WERI-Rb-1 (cell line): ENCODE measurements around the gene CNTNAP2.

Experiments used
- DNase-seq: peaks from one replicate; pipeline ENCODE4 v3.0.0-alpha.2; 2020
- H3K27ac ChIP-seq: fragments of 250-450 bp; sonication (Bioruptor Pico); 2 replicates; pipeline ENCODE4 v1.5.1; 2020; ENCODE audit warnings: mild to moderate bottlenecking, moderate library complexity
- H3K27me3 ChIP-seq: fragments of 250-450 bp; sonication (Bioruptor Pico); 2 replicates; pipeline ENCODE4 v1.5.1; 2021; ENCODE audit warnings: mild to moderate bottlenecking, low read depth, moderate library complexity; ENCODE audit not compliant: insufficient read depth, severe bottlenecking
- H3K36me3 ChIP-seq: fragments of 250-450 bp; sonication (Bioruptor Pico); 2 replicates; pipeline ENCODE4 v1.5.1; 2020; ENCODE audit warnings: mild to moderate bottlenecking, moderate library complexity
- H3K4me3 ChIP-seq: 2 replicates; pipeline ENCODE4 v1.5.1; 2011; ENCODE audit warnings: low read depth, mild to moderate bottlenecking, control low read depth, low read length
- H3K9me3 ChIP-seq: fragments of 250-450 bp; sonication (Bioruptor Pico); 2 replicates; pipeline ENCODE4 v1.5.1; 2021; ENCODE audit warnings: mild to moderate bottlenecking, moderate library complexity; ENCODE audit not compliant: severe bottlenecking
- TF ChIP-seq, protein P1 (sequence below): IDR thresholded peaks from 2 replicates; pipeline ENCODE4 v1.5.1; 2011; ENCODE audit warnings: low read depth, mild to moderate bottlenecking, control low read depth, inconsistent platforms, low read length

CNTNAP2 gene

DNA sequence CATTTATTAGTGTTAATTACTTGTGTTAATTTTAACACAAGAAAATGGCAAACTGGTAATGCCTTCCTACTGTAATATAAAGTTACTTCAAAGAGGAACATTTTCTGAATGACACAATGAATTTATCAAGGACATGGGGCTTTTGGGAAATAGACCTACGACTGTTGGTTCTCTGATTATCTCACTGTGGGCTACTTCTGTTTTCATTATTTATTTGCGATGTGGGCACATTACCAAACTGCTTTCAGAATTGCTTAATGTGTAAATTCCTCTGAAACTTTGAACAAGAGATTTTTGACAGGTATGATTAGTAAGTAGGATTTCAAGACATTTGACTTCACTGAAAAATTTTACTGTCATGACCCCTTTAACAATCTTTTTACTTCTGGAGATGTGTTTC, 535.6 kb downstream of the CNTNAP2 start:
- TF ChIP-seq, protein P1, sequence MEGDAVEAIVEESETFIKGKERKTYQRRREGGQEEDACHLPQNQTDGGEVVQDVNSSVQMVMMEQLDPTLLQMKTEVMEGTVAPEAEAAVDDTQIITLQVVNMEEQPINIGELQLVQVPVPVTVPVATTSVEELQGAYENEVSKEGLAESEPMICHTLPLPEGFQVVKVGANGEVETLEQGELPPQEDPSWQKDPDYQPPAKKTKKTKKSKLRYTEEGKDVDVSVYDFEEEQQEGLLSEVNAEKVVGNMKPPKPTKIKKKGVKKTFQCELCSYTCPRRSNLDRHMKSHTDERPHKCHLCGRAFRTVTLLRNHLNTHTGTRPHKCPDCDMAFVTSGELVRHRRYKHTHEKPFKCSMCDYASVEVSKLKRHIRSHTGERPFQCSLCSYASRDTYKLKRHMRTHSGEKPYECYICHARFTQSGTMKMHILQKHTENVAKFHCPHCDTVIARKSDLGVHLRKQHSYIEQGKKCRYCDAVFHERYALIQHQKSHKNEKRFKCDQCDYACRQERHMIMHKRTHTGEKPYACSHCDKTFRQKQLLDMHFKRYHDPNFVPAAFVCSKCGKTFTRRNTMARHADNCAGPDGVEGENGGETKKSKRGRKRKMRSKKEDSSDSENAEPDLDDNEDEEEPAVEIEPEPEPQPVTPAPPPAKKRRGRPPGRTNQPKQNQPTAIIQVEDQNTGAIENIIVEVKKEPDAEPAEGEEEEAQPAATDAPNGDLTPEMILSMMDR = no peak
- H3K27me3 ChIP-seq = no peaks in the 10 kb centered on the region
- no peaks in the 10 kb centered on the region for H3K36me3 ChIP-seq
- no peaks in the 10 kb centered on the region for H3K9me3 ChIP-seq
- H3K4me3 ChIP-seq = no peak overlapping the region
- H3K27ac ChIP-seq = no peak overlapping the region
- no peak for DNase-seq

- TF ChIP-seq, protein P1 = no peak
- DNase-seq = peak; percentile 8
- H3K27me3 ChIP-seq = no peaks in the 10 kb centered on the region
- H3K27ac ChIP-seq = no peak overlapping the region
- H3K4me3 ChIP-seq = no peak overlapping the region
- H3K9me3 ChIP-seq = no peaks in the 10 kb centered on the region
- no peaks in the 10 kb centered on the region for H3K36me3 ChIP-seq
Observed at GRCh38 chr7:146654048-146654447, 537.4 kb downstream of the CNTNAP2 start.

DNA sequence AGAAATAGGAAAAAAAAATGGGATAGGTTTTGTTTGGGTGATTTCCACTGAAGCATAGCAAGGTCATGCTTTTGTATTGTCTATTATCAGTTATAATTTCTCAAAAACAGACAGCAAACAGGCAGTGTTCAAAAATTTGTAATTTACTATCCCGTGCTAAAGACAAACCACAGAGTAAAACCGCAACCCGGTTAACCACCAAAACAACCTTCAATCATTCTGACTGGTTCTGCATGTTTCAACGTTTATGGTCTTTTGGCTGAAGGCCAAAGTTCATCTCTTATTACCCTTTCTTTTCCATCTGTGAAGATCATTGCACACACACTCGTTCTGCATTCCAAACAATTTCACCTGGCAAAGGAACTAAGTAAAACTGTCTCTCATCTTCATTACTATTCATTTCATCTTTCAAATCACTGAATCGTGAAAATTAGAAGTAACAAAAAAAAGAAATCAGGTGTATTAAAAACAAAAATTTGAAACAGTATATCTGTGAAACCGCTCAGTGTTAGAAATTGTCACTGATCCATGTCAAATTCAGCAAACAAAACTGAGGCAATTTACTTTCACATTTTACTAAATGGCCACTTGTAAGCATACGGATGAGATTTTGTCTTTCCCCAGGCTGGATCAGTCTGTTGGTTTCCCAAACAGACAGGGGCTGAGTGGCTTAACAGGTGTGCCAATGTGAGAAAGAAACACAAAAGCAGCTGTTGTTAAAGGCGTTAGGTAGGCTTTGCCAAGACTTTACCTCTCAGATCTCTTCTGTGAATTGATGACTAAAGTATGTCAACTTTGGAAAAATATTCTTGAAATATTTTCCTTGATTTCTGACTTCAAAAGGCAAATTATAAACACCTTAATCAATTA, 539.6 kb downstream of the CNTNAP2 start:
- Histone ChIP-seq H3K27me3 (no peaks in the 10 kb centered on the region), H3K36me3 (no peaks in the 10 kb centered on the region), H3K4me3 (no peak overlapping the region), H3K9me3 (no peaks in the 10 kb centered on the region), H3K27ac (no peak overlapping the region)
- no peak for DNase-seq
- TF ChIP-seq, protein P1 = no peak

- H3K27me3 ChIP-seq = no peaks in the 10 kb centered on the region
- TF ChIP-seq, protein P1 = no peak
- H3K9me3 ChIP-seq = no peaks in the 10 kb centered on the region
- DNase-seq = no peak
- H3K4me3 ChIP-seq = no peak overlapping the region
- no peak overlapping the region for H3K27ac ChIP-seq
- no peaks in the 10 kb centered on the region for H3K36me3 ChIP-seq
Observed at GRCh38 chr7:146656988-146657387, 540.4 kb downstream of the CNTNAP2 start.

DNA sequence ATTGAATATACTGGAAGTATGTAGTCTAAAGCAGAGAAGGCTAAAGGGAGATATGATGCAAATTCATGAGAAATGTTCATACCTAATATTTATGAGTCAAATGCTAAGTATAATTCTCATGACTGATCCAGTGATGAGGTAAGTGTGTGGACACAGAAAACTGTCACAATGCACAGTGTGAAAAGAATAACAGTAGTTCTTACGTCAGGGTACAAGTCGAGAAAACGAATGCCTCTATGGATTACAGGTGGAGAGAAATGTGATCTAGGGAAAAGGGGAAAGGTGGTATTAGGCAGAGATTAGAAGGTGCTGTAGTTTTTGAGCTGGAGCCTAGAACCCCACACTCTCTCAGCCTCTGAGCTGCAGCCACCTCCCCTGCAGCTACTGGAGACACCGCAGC, 542.0 kb downstream of the CNTNAP2 start:
- no peaks in the 10 kb centered on the region for H3K9me3 ChIP-seq
- TF ChIP-seq, protein P1 = no peak
- H3K36me3 ChIP-seq = no peaks in the 10 kb centered on the region
- no peaks in the 10 kb centered on the region for H3K27me3 ChIP-seq
- no peak overlapping the region for H3K27ac ChIP-seq
- DNase-seq = no peak
- H3K4me3 ChIP-seq = no peak overlapping the region
